Stimulated activated CD4-positive, alpha-beta T cell treated with anti-CD3 and anti-CD28 coated beads, TNF-alpha, amount 100 ng/mL, for 48 hours (primary cell): ENCODE data around the gene RNF157.

Experiments
- DNase-seq, 3 donors: peaks; one replicate each; pipeline ENCODE4 v3.0.0-alpha.2; 2020; ENCODE audit warnings: low read depth in 3 of 3

The RNF157 gene

GRCh38 chr17:76157759-76158158 lies 82.5 kb downstream of the RNF157 start:
- no peak for DNase-seq

GRCh38 chr17:76156662-76156991 lies 83.7 kb downstream of the RNF157 start:
- DNase-seq, result no peak

GRCh38 chr17:76155988-76156661 lies 84.2 kb downstream of the RNF157 start:
- DNase-seq, result no peak

- no peak for DNase-seq
Measured at GRCh38 chr17:76154936-76155845, 85.1 kb downstream of the RNF157 start.

GRCh38 chr17:76154292-76154691 lies 86.0 kb downstream of the RNF157 start:
- DNase-seq, result no peak

GRCh38 chr17:76153640-76154039 lies 86.7 kb downstream of the RNF157 start:
- no peak for DNase-seq

- DNase-seq, result no peak
Measured at GRCh38 chr17:76153202-76153601, 87.1 kb downstream of the RNF157 start.

GRCh38 chr17:76152591-76152990 lies 87.7 kb downstream of the RNF157 start:
- no peak for DNase-seq

- DNase-seq, result no peak
Measured at GRCh38 chr17:76151896-76152454, 88.3 kb downstream of the RNF157 start.

- no peak for DNase-seq
Measured at GRCh38 chr17:76150712-76151622, 89.3 kb downstream of the RNF157 start.

GRCh38 chr17:76149214-76149613 lies 91.1 kb downstream of the RNF157 start:
- DNase-seq, result no peak

GRCh38 chr17:76148015-76148326 lies 92.3 kb downstream of the RNF157 start:
- DNase-seq, result no peak

- DNase-seq, result no peak
Measured at GRCh38 chr17:76147211-76148014, 92.9 kb downstream of the RNF157 start.

- no peak for DNase-seq
Measured at GRCh38 chr17:76146053-76146851, 94.0 kb downstream of the RNF157 start.

- no peak for DNase-seq
Measured at GRCh38 chr17:76145231-76146052, 94.9 kb downstream of the RNF157 start.

GRCh38 chr17:76142585-76143041 lies 97.7 kb downstream of the RNF157 start:
- no peak for DNase-seq

- DNase-seq, result no peak
Measured at GRCh38 chr17:76142039-76142584, 98.2 kb downstream of the RNF157 start.

GRCh38 chr17:76141212-76142038 lies 98.9 kb downstream of the RNF157 start, which contains the start of gene FOXJ1:
FOXJ1 (minus strand) TSS chr17:76141245; CDS start chr17:76140395, 850 bp downstream.
- peak; percentile 79 to 84 (median 83) for DNase-seq
